Measurements from ENCODE around the gene BIRC7.
"Not testable (repeated sequence)": the region's sequence is repeated elsewhere in the genome, so short reads cannot be mapped to it uniquely, and the experiment has no call there.

The BIRC7 gene

DNA sequence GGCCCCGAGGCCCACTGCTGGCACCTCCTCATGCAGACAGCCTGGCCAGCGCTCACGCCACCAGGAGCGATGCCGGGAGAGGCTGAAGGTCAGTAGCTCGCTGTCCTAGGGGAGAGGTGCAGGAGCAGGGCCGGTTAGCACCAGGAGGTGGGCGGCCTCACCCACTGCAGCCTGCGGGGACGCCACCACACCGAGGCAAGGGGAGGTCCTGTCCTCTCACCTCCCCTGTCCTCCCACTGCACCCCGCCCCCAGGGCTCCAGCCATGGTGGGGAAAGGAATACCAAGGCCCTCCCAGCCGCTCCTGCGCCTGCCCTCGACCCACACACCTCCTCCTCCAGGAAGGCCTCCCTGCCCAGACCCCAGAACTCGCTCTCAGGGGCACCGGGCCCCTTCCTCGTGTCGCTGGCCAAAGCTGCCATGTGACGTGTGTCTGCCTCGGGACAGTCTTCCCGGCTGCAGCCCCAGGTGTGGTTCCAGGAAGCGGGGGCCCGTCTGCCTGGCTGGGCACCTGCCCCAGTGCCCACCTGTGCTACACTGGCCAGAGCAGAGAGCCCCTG lies 12.0 kb downstream of the BIRC7 start:
- TF ChIP-seq, protein P1, sequence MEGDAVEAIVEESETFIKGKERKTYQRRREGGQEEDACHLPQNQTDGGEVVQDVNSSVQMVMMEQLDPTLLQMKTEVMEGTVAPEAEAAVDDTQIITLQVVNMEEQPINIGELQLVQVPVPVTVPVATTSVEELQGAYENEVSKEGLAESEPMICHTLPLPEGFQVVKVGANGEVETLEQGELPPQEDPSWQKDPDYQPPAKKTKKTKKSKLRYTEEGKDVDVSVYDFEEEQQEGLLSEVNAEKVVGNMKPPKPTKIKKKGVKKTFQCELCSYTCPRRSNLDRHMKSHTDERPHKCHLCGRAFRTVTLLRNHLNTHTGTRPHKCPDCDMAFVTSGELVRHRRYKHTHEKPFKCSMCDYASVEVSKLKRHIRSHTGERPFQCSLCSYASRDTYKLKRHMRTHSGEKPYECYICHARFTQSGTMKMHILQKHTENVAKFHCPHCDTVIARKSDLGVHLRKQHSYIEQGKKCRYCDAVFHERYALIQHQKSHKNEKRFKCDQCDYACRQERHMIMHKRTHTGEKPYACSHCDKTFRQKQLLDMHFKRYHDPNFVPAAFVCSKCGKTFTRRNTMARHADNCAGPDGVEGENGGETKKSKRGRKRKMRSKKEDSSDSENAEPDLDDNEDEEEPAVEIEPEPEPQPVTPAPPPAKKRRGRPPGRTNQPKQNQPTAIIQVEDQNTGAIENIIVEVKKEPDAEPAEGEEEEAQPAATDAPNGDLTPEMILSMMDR (conservative IDR thresholded peaks at IDR 0.05; ENCODE audit: low read length): no peak
- DNase-seq (ENCODE audit: low read depth): no peak
- H3K4me3 ChIP-seq (ENCODE audit: low read length): no peak overlapping the region

DNA sequence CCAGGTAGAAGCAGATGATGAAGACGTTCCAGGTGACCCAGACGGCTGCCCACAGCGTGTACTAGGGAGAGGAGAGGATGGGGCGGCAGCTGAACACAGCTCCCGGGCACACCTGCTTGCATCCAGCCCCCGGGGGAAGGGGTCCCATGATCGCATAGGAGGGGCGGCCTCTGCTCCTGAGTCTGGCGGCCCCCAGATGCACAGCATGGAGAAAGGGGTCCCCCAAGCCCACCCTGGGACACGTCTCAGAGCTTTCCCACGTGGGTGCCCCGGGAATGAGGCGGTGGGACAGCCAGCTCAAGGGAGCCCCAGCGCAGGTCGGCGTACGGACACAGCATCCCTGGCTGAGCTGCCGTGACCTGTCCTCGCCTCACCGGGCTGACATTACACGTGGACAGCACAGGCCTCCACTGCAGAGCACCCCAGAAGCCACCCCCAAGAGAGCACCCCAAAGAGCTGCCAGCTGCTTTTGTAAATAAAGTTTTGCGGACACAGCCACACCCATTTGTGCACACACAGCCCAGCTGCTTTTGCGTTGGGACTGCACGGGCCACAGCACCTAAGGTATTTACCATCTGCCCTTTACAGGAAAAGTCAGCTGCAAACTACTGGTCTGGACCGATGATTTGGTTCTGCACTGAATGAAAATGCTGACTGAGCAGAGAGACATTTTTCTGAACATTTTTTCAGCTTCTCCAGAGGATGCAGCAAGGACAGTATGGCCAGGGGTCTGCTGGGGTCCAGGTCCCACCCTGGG lies 13.3 kb downstream of the BIRC7 start:
- no peak overlapping the region for H3K4me3 ChIP-seq (ENCODE audit: low read length)
- no peak for DNase-seq (ENCODE audit: low read depth)
- TF ChIP-seq, protein P1 (conservative IDR thresholded peaks at IDR 0.05; ENCODE audit: low read length): no peak

DNA sequence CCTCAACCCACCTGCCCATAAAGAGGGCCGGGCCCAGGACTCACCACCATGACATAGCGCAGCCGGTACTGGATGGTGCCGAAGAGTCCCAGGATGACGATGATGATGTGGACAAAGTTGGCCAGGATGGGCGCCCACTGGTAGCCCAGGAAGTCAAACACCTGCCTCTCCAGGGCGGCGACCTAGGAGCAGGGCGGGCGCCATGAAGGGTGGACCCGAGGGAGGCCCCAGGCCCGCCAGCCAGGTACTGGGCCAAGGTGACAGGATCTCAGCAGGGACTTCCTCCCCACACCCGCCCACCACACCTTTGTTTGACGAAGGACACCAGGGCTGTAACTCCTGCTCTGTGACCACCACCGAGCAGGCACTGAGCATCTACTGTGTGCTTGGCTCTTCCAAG lies 14.2 kb downstream of the BIRC7 start:
- TF ChIP-seq, protein P1 (conservative IDR thresholded peaks at IDR 0.05; ENCODE audit: low read length): no peak
- DNase-seq (ENCODE audit: low read depth): no peak
- no peak overlapping the region for H3K4me3 ChIP-seq (ENCODE audit: low read length)

DNA sequence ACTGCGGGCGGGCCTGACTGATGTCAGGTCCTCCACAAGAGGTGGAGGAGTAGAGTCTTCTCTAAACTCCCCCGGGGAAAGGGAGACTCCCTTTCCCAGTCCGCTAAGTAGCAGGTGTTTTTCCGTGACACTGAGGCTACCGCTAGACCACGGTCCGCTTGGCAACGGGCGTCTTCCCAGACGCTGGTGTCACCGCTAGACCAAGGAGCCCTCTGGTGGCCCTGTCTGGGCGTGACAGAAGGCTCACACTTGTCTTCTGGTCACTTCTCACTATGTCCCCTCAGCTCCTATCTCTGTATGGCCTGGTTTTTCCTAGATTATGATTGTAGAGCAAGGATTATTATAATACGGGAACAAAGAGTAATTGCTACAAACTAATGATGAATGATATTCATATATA lies 15.6 kb downstream of the BIRC7 start:
- DNase-seq (ENCODE audit: low read depth); H3K4me3 ChIP-seq (ENCODE audit: low read length): not testable (repeated sequence)
- TF ChIP-seq, protein P1 (conservative IDR thresholded peaks at IDR 0.05; ENCODE audit: low read length): peak; percentile 23

DNA sequence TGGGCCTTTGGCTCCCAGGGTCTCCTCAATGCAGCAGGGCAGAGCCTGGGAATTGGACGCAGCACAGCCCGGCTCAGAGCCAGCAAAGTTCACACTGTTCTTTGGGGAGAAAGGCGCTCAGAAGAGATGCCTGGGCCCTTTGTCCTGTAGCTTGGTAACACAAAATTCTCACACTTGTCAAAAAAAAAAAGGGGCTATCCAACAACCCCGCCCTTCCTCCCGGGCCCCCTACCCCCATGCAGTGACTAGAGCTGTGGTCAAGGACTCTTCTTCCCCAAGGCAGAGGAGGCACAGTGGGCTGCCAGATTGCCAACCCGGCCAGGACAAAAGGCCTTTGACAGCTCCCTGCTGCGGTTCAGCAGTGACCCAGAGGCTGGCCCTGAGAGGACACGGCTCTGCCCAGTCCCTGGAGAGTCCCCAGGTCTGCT lies 16.6 kb downstream of the BIRC7 start:
- DNase-seq (ENCODE audit: low read depth): no peak
- H3K4me3 ChIP-seq (ENCODE audit: low read length): no peak overlapping the region
- TF ChIP-seq, protein P1 (conservative IDR thresholded peaks at IDR 0.05; ENCODE audit: low read length): no peak

DNA sequence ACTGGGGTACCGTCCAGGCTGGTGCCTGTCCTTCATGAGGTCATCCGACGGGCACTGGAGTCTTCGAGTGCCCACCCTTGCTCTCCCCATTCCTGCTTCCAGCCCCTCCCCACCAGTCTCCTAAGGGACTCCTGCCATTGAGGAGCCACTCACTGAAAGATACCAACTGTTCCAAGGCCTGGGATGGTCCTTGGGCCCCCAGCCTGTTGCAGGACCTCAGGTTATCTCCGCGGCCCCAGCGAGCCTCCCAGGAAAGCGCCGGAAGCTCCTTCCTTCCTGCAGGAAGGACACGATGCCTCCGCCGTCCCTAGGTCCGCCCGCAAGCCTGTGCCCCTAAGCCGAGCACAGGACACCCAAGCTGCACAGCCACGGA lies 17.3 kb downstream of the BIRC7 start:
- TF ChIP-seq, protein P1 (conservative IDR thresholded peaks at IDR 0.05; ENCODE audit: low read length): no peak
- H3K4me3 ChIP-seq (ENCODE audit: low read length): no peak overlapping the region
- no peak for DNase-seq (ENCODE audit: low read depth)
